ENCODE measurements around the gene MYO3B. TPM values are rescaled to one million over a fixed set of nuclear protein-coding genes. Genes with fewer than 3 reads are reported as not detected.

MYO3B gene
- total RNA-seq, 2 experiments from 2014 or later, result 0.05 to 0.23 TPM

- ChIA-PET CTCF (interaction anchor here (0.6 to 7.3 kb wide), 35 partner anchors 9 to 519 kb away, joined by 3 to 93 read pairs (median 5); partner anchors contain the start of gene GAD1), POLR2A (interaction anchor here (0.5 to 1.5 kb wide), 3 partner anchors 9 to 409 kb away, joined by 3 to 4 read pairs (median 3); partner anchors contain the start of gene ERICH2)
- ATAC-seq, result peak; percentile 88
- H3K36me3 Mint-ChIP-seq (ENCODE audit: low read depth), result no peaks in the 10 kb centered on the region
- peak; percentile 79 for DNase-seq
- H3K4me3 Mint-ChIP-seq, result peak overlapping the region; percentile 1
- peaks cover 36% of the 10 kb centered on the region for H3K4me1 Mint-ChIP-seq (ENCODE audit: low read depth)
- no peaks in the 10 kb centered on the region for H3K9me3 Mint-ChIP-seq (ENCODE audit: insufficient read depth)
- H3K27me3 Mint-ChIP-seq (ENCODE audit: low read depth), result peaks cover 14% of the 10 kb centered on the region
- H3K27ac Mint-ChIP-seq, result peak overlapping the region; percentile 68
These were observed 183.4 kb downstream of the MYO3B start for GRCh38 chr2:170361090-170361936.

GRCh38 chr2:170362313-170362870 is 184.4 kb downstream of the MYO3B start:
- CTCF ChIA-PET, result interaction anchor here (0.8 to 7.3 kb wide), 18 partner anchors 9 to 511 kb away, joined by 3 to 93 read pairs (median 8); partner anchors contain the start of gene GAD1
- Mint-ChIP-seq H3K4me3 (no peak overlapping the region), H3K27me3 (ENCODE audit: low read depth) (peaks cover 16% of the 10 kb centered on the region), H3K4me1 (ENCODE audit: low read depth) (peaks cover 36% of the 10 kb centered on the region), H3K27ac (peak overlapping the region; percentile 10), H3K9me3 (ENCODE audit: insufficient read depth) (no peaks in the 10 kb centered on the region), H3K36me3 (ENCODE audit: low read depth) (no peaks in the 10 kb centered on the region)
- POLR2A ChIA-PET, result interaction anchor here (1.5 kb wide), 1 partner anchor 8 kb away, joined by 4 read pairs; no protein-coding TSS in a partner anchor
- ATAC-seq, result no peak
- DNase-seq, result no peak

- Mint-ChIP-seq H3K4me3 (no peak overlapping the region), H3K9me3 (ENCODE audit: insufficient read depth) (no peaks in the 10 kb centered on the region), H3K27me3 (ENCODE audit: low read depth) (peaks cover 17% of the 10 kb centered on the region), H3K4me1 (ENCODE audit: low read depth) (peaks cover 40% of the 10 kb centered on the region), H3K36me3 (ENCODE audit: low read depth) (no peaks in the 10 kb centered on the region), H3K27ac (no peak overlapping the region)
- POLR2A ChIA-PET, result no interaction called here
- DNase-seq (no peak), ATAC-seq (peak; percentile 35)
- CTCF ChIA-PET, result interaction anchor here (0.8 to 7.3 kb wide), 8 partner anchors 19 to 510 kb away, joined by 3 to 93 read pairs (median 10); partner anchors contain the start of gene GAD1
These were observed 185.1 kb downstream of the MYO3B start for GRCh38 chr2:170362871-170363631.

GRCh38 chr2:170365003-170365402 is 187.1 kb downstream of the MYO3B start:
- POLR2A ChIA-PET, result no interaction called here
- Mint-ChIP-seq H3K36me3 (ENCODE audit: low read depth) (no peaks in the 10 kb centered on the region), H3K27me3 (ENCODE audit: low read depth) (peaks cover 16% of the 10 kb centered on the region), H3K4me1 (ENCODE audit: low read depth) (peaks cover 55% of the 10 kb centered on the region), H3K9me3 (ENCODE audit: insufficient read depth) (no peaks in the 10 kb centered on the region), H3K4me3 (no peak overlapping the region), H3K27ac (no peak overlapping the region)
- ATAC-seq (no peak), DNase-seq (no peak)
- CTCF ChIA-PET, result interaction anchor here (1.1 to 7.3 kb wide), 5 partner anchors 10 to 449 kb away, joined by 3 to 93 read pairs (median 4); partner anchors contain the start of gene GAD1

- Mint-ChIP-seq H3K27me3 (ENCODE audit: low read depth) (peaks cover 13% of the 10 kb centered on the region), H3K4me1 (ENCODE audit: low read depth) (peaks cover 58% of the 10 kb centered on the region)
These were observed 187.7 kb downstream of the MYO3B start for GRCh38 chr2:170365686-170366085.

GRCh38 chr2:170368370-170368769 is 190.4 kb downstream of the MYO3B start:
- Mint-ChIP-seq H3K27me3 (ENCODE audit: low read depth) (peaks cover 16% of the 10 kb centered on the region), H3K9me3 (ENCODE audit: insufficient read depth) (no peaks in the 10 kb centered on the region), H3K36me3 (ENCODE audit: low read depth) (no peaks in the 10 kb centered on the region), H3K4me3 (peak overlapping the region; percentile 58), H3K27ac (peak overlapping the region; percentile 2), H3K4me1 (ENCODE audit: low read depth) (peaks cover 55% of the 10 kb centered on the region)
- no peak for ATAC-seq
- ChIA-PET POLR2A (no interaction called here), CTCF (interaction anchor here (1.2 to 3.5 kb wide), 8 partner anchors 32 to 505 kb away, joined by 3 to 66 read pairs (median 6); partner anchors contain the start of gene GAD1)
- DNase-seq, result no peak

More at GRCh38 chr2:170365686-170366085, 187.7 kb downstream of the MYO3B start:
- Mint-ChIP-seq H3K4me3 (no peak overlapping the region), H3K27ac (no peak overlapping the region), H3K36me3 (ENCODE audit: low read depth) (no peaks in the 10 kb centered on the region), H3K9me3 (ENCODE audit: insufficient read depth) (no peaks in the 10 kb centered on the region)
- ChIA-PET POLR2A (no interaction called here), CTCF (interaction anchor here (1.1 to 7.0 kb wide), 5 partner anchors 11 to 451 kb away, joined by 3 to 67 read pairs (median 4); partner anchors contain the start of gene GAD1)
- no peak for ATAC-seq
- no peak for DNase-seq

- H3K27ac Mint-ChIP-seq, result no peak overlapping the region
- ATAC-seq, result no peak
- DNase-seq, result no peak
- H3K9me3 Mint-ChIP-seq (ENCODE audit: insufficient read depth), result no peaks in the 10 kb centered on the region
- H3K4me1 Mint-ChIP-seq (ENCODE audit: low read depth), result peaks cover 54% of the 10 kb centered on the region
- no peak overlapping the region for H3K4me3 Mint-ChIP-seq
- H3K36me3 Mint-ChIP-seq (ENCODE audit: low read depth), result no peaks in the 10 kb centered on the region
- ChIA-PET CTCF (interaction anchor here (1.3 to 4.7 kb wide), 15 partner anchors 9 to 561 kb away, joined by 3 to 66 read pairs (median 8); partner anchors contain the start of gene GAD1), POLR2A (interaction anchor here (0.6 kb wide), 1 partner anchor 108 kb away, joined by 5 read pairs; no protein-coding TSS in a partner anchor)
- peaks cover 19% of the 10 kb centered on the region for H3K27me3 Mint-ChIP-seq (ENCODE audit: low read depth)
These were observed 191.3 kb downstream of the MYO3B start for GRCh38 chr2:170369228-170369627.

- ChIA-PET CTCF (interaction anchor here (0.7 to 4.7 kb wide), 26 partner anchors 10 to 560 kb away, joined by 3 to 66 read pairs (median 6); partner anchors contain the start of gene GAD1), POLR2A (interaction anchor here (0.8 kb wide), 1 partner anchor 8 kb away, joined by 4 read pairs; no protein-coding TSS in a partner anchor)
- Mint-ChIP-seq H3K27ac (no peak overlapping the region), H3K9me3 (ENCODE audit: insufficient read depth) (no peaks in the 10 kb centered on the region), H3K4me3 (no peak overlapping the region), H3K4me1 (ENCODE audit: low read depth) (peaks cover 56% of the 10 kb centered on the region), H3K27me3 (ENCODE audit: low read depth) (peaks cover 18% of the 10 kb centered on the region), H3K36me3 (ENCODE audit: low read depth) (no peaks in the 10 kb centered on the region)
- ATAC-seq (no peak), DNase-seq (no peak)
These were observed 191.9 kb downstream of the MYO3B start for GRCh38 chr2:170369894-170370293.

- Mint-ChIP-seq H3K4me3 (peak overlapping the region; percentile 47), H3K4me1 (ENCODE audit: low read depth) (peaks cover 62% of the 10 kb centered on the region), H3K36me3 (ENCODE audit: low read depth) (no peaks in the 10 kb centered on the region), H3K27me3 (ENCODE audit: low read depth) (peaks cover 19% of the 10 kb centered on the region), H3K27ac (peak overlapping the region; percentile 74), H3K9me3 (ENCODE audit: insufficient read depth) (no peaks in the 10 kb centered on the region)
- ATAC-seq, result peak; percentile 81
- CTCF ChIA-PET, result interaction anchor here (1.0 to 4.7 kb wide), 9 partner anchors 8 to 557 kb away, joined by 3 to 66 read pairs (median 9); partner anchors contain the start of genes GAD1 and GORASP2
- POLR2A ChIA-PET, result interaction anchor here (0.7 kb wide), 1 partner anchor 113 kb away, joined by 3 read pairs; no protein-coding TSS in a partner anchor
- peak; percentile 47 for DNase-seq
These were observed 193.5 kb downstream of the MYO3B start for GRCh38 chr2:170371231-170371998.

GRCh38 chr2:170375192-170375591 is 197.2 kb downstream of the MYO3B start:
- CTCF ChIA-PET, result no interaction called here
- H3K4me3 Mint-ChIP-seq, result no peak overlapping the region
- no peaks in the 10 kb centered on the region for H3K9me3 Mint-ChIP-seq (ENCODE audit: insufficient read depth)
- no peak for DNase-seq
- H3K4me1 Mint-ChIP-seq (ENCODE audit: low read depth), result peaks cover 39% of the 10 kb centered on the region
- H3K27me3 Mint-ChIP-seq (ENCODE audit: low read depth), result peaks cover 21% of the 10 kb centered on the region
- no peaks in the 10 kb centered on the region for H3K36me3 Mint-ChIP-seq (ENCODE audit: low read depth)
- H3K27ac Mint-ChIP-seq, result no peak overlapping the region
- POLR2A ChIA-PET, result no interaction called here
- ATAC-seq, result no peak

All from activated CD8-positive, alpha-beta T cell treated with anti-CD3 and anti-CD28 coated beads, Interleukin-2, amount 10 ng/mL, durations not matched to agents 7 days and 5 days (primary cell).